ENCODE results near the gene GINS2. TPM values are rescaled to one million over a fixed set of nuclear protein-coding genes. Genes with fewer than 3 reads are reported as not detected.

GINS2 gene
- 1 to 10 TPM; 1.2 to 2.4 TPM for total RNA-seq
- long read RNA-seq, partial matches to known transcripts, result 0 of 2 reads
- long read RNA-seq, other reads (novel, unspliced or antisense), result 0 of 2 reads

DNA sequence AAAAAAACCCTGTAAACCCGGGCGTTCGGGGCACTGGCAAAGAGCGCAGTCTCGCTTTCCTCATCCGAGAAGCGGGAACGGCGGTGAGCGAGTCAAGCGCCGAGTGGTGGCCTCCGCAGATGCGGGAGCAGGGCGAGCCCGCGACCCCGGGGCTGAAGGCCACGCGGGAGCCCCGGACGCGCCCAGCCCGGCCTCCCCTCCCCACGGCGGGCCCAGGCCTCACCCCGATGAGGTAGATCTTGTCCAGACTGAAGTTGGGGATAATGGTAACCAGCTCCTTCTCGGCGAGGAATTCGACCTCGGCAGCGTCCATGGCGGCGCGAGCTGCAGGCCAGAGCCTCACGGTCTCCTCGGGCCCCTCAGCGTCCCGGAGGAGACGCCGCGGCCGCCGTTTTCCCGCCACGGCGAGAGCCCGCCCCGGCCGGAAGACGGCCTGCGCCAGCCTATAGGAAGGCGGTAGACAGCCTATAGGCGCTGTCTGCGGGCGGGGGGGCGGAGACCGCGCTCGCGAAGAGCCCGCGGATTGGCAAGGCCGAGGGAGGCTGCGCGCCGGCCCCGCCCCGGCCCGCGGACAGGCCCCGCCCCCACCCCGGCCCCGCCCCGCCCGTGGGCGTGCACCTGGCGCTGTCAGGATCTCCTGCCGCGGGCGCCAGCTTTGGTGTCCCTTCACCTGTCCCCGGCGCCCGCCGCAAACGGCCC lies at the start of gene GINS2:
Gene GINS2 (minus strand): TSS at position 369 of the 699 bp plus-strand sequence. CDS start 56 bp downstream, at position 313.
- intact Hi-C loops (cut with DNase I), result no loop called here
- ATAC-seq (peak; percentile 100), DNase-seq (peak; percentile 93)

DNA sequence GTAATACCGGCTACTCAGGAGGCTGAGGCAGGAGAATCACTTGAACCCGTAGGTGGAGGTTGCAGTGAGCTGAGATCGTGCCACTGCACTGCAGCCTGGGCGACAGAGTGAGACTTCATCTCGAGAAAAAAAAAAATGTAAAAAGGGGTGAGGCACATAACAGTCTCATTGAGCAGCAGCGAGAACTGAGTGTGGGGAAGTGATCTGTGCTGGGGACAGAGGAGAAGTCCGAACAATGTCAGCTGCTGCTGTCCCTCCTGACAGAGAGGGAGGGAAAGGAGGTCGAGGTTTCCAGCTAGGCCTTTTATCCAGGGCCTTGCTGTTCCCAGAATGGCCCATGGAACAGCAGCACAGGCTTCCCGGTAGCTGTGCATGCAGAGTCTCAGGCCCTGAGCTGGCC lies 48.2 kb upstream of the GINS2 start:
- DNase-seq (no peak), ATAC-seq (no peak)
- intact Hi-C loops (cut with DNase I), result no loop called here

DNA sequence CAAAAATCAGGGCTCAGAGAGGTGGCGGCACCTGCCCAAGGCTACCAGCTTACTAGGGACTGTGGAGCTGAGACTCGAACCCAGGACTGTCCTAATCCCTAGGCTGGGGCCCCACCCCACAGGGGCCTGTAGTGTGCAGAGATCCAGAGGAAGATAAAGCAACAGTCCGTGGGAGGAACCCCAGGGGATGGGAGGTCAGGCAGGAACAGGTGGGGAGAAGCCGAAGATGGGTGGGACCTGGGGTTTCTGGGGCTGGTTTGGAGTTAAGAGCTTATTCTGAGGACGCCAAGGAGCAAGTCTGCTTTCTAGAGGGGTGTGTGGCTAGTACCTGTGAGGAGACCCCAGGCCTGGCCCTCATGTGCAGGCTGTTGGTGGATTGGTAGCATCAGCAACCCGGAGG lies 47.2 kb upstream of the GINS2 start:
- DNase-seq (no peak), ATAC-seq (no peak)
- intact Hi-C loops (cut with DNase I), result no loop called here

DNA sequence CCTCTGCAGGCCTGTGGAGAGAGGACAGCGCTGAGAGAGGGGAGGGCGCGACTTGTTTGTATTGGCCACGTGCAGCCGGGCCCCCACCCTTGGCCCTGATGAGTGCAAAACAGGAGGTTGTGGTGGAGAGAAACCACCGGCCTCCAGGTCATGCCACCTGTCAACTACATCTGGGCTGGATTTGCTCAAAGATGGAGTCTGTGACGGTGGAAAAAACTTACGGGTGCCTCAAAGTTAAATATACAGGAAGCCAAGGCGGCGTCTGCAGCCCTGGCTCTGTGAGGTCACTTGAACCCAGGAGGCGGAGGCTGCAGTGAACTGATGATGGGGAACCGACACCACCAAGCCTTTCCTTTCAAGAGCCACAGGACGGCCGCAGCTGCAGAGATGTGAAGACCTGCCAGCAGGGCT lies 46.5 kb upstream of the GINS2 start:
- intact Hi-C loops (cut with DNase I), result no loop called here
- peak in 1 of 2 donors; percentile 24 for ATAC-seq
- DNase-seq, result no peak

DNA sequence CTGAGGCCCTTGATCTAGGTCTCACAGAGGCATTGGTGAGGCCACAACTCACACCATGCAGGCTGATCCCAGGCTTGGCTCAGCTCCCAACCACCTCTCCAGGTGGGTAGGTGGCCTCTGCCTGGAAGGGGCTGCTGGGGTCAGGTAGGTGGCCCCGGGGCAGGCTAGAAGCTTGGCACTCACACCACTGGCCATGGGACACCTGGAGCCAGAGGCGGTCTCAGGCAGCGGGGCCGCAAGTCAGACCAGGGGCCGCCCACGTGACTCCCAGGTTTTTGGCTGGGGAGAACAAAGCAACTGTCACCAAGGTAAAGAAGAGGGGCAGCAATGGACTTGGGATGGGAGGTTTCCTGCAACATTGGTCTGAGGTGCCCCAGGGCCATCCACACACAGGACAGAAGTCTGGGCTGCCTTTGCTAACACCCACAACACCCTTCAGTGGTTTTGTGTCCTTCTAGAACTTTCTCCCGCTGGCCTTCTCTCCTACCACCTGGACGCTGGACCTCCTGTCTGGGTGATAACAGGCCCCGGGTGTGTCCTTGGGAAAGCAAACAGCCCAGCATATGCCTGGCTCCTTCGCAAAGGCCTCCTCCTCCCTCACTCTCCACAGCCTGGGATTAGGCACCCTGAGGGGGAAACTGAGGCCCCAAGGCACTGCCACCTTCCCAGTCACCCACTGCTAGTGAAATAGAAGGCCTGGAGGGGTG lies 45.7 kb upstream of the GINS2 start:
- intact Hi-C loops (cut with DNase I), result no loop called here
- DNase-seq, result no peak
- no peak for ATAC-seq

DNA sequence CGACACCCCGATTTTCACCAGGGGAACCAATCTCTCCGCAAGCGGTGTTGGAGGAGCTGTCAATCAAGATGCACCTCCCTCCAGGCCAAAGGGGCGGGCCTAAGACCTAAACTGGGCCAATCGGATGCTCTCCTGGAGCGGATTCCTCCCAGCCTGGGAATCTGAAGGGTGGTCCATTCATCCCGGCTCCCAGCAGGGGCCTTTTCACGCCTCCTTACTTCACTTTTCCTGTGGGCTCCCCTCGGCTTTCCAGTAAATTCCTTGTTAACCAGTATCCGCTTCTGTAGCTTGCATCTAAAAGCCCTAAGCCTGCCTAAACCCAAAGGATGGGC lies 45.1 kb upstream of the GINS2 start:
- ATAC-seq (peak in 1 of 2 donors; percentile 43), DNase-seq (no peak)
- intact Hi-C loops (cut with DNase I), result no loop called here

DNA sequence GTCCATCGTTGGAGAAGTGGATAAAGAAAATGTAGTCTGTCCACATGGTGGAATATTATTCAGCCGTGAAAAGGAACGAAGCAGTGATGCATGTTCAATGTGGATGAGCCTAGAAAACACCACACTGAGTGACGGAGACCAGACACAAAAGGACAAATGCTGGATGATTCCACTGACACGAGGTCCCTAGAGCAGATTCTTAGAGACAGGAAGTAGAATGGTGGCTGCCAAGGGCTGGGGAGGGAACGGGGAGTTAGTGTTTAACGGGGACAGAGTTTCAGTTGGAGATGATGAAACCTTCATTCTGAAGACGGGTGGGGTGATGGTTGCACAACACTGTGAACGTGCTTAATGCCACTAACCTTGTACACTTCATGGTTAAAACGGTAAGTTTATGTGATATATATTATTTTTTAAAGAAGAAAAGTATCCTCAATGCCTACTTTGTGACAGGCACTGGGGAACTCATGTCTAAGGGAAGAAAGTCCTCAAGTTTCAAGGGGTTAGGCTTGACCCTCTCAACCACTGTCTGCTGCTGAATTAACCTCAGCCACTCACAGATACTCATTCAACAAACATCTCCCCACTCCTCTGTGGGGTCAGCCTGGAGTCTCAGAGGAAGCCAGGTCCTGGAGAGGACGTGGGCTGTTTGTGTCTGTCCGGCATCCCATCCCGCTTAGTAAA lies 44.5 kb upstream of the GINS2 start:
- ATAC-seq, result no peak
- intact Hi-C loops (cut with DNase I), result no loop called here
- DNase-seq, result no peak

DNA sequence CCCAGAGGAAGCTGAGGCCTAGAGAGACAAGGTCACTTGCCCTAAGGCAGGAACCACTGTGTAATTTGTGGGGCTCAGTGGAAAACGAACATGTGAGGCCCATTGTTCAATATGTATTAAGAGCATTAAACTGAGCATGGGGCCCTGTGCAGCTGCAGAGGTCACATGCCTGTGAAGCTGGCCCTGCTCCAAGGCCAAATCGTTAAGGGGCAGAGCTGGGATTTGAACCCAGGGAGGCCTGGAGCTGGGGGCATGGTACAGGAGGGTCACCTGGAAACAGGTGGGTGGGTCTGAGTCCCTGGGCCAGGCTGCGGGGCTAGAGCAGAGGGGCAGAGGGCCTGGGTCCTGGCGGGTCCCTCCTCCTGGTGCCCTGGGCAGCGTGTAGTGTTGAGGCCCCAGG lies 42.4 kb upstream of the GINS2 start:
- intact Hi-C loops (cut with DNase I), result no loop called here
- DNase-seq (no peak), ATAC-seq (no peak)

DNA sequence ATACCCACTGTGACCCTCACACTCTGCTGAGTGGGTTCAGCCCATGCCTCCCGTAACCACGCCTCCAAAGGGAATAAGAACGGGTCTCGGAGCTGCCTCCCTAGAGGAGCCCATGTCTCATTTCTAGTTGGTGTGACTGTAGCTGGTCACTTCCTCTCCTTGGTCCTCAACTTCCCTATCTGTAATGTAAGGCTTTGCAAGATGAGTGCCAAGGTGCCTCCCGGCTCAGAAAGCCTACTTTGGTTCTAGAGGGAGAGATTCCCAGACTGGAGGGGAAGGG lies 41.4 kb upstream of the GINS2 start:
- intact Hi-C loops (cut with DNase I), result no loop called here
- no peak for DNase-seq
- ATAC-seq, result peak in 1 of 2 donors; percentile 13

DNA sequence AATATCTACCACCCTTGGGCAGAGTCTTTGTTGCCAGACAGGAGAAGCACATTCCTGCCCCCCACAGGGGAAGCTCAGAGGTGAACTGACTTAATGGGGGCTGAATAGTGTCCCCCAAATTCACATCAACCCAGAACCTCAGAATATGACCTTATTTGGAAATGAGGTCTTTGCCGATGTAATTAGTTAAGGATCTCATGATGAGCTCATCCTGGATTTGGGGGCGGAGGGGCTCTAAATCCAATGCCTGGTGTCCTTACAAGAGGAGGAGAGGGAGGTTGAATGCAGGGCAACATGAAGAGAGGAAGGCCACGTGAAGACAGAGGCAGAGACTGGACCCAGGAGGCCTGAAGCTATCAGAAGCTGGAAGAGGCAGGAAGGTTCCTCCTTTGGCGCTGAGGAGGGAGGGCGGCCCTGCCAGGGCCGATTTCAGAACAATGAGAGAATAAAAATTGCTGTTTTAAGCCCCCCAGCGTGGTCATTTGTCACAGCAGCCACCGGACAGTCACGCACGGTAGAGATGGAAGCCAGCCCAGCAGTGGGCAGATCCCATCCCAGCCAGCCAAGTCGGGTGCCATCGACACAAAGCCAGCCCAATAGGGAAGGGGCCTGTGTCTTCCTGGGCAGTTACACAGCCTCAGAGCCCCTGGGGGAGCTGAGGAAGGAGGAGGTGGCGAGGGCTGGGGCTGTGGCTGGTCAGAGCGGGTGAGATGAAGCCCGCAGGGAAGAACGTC lies 40.9 kb upstream of the GINS2 start:
- no peak for DNase-seq
- intact Hi-C loops (cut with DNase I), result loop anchor here in 1 of 2 donors (10.0 kb wide), 1 partner anchor 465 kb away; no protein-coding TSS in a partner anchor
- no peak for ATAC-seq

DNA sequence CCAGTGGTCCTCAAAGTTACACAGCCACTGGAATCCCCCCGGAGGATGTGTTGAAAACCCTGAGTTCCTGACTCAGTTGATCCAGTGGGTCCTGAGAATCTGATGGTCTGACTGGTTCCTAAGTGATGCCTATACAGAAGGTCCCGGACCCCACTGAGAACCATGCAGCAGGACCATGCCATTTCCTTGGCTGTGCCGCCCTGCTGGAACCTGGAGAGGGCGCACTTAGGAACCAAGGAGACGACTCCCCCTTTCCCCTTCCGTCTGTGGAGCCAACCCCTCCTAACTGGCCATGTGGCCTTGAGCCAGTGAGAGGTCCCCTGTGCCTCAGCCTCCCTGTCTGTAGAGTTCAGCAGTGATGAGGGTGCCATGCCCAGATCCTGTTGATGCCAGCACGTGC lies 40.1 kb upstream of the GINS2 start:
- no peak for ATAC-seq
- intact Hi-C loops (cut with DNase I), result loop anchor here in 1 of 2 donors (10.0 kb wide), 1 partner anchor 464 kb away; no protein-coding TSS in a partner anchor
- DNase-seq, result no peak

DNA sequence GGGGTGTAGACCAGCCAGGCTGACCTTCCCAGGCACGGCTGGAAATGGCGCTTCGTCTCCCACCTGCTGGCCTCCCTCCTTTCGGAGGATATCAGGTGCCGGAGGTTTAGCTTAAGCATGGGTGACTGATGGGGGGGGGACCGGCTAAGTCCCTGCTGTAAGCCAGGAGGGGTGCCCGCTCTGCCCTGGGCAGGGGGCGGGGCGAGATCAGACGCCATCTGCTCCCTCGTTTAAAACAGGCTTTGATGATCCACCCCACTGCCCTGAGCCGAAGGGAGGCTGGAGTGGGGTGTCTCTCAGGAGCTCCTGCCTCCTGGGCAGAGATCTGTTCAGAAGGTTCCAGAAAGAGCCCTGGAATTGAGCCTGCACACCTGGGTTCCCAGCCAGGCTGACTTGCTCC lies 36.2 kb upstream of the GINS2 start:
- intact Hi-C loops (cut with DNase I), result loop anchor here in 1 of 2 donors (10.0 kb wide), 1 partner anchor 460 kb away; no protein-coding TSS in a partner anchor
- DNase-seq, result no peak
- ATAC-seq, result no peak

DNA sequence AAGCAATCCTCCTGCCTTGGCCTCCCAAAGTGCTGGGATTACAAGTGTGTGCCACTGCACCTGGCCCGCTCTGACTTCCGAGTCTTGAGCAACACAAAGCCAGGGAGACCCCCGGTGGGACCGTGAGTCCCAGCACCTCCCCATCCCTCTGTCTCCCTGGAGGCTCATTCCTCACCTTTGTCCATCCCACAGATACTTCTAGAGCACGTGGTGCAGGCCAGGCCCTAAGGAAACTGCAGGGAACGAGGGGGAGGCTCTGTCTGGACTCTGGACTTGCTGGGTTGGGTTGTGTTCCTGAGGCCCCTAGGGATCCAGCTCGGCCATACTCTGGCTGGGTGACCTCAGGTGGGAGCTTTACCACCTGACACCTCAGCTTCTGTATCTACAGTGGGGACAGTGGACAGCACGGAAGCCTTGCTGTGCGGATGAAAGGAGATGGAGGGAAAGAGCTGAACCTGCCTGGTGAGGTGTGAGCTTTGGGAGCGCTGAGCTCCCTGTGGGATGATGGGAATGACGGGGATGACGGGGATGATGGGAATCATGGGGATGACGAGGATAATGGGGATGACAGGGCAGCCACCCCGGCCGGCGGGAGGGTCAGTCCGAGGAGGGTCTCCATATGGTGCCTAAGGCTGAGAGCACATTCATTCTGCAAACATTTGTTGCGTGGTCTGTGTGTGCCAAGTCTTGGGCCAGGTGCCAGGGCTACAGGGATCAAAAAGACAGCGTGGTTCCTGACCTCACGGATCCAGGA lies 35.5 kb upstream of the GINS2 start:
- ATAC-seq (no peak), DNase-seq (no peak)
- intact Hi-C loops (cut with DNase I), result loop anchor here in 1 of 2 donors (10.0 kb wide), 1 partner anchor 460 kb away; no protein-coding TSS in a partner anchor

DNA sequence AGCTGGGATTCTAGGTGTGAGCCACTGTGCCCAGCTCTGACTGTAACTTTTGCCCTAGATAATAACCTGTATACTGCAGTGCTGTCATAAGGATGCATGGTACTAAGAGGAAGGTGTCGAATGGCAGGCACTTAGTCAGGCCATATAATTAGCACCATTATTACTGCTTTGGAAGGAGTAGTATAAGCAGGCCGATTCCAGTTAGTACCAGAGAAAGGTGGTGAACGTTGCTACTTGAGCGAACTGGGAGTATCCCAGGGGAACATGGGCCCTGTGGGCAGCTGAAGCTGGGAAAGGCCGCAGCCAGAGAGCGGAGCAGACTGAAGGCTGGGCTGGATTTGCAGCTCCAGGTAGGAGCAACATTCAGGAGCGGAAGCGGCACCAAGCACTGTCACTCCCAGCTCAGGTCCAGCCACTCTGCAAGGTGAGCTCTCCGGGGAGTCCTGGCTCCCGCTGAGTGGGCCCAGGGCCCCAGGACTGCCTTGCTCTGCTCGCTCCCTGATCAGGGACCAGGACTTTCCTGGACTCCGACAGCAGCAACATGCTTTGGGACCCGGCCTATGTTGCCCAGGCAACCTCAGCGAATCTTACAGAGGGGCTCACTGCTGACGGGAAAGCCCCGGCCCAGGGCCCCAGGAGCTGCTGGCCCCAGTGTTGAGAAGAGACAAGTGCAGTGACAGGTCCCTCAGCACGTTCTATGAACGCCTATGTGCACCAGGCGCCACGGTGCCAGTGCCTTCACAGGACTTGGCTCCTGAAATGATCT lies 33.6 kb upstream of the GINS2 start:
- ATAC-seq (peak in 1 of 2 donors; percentile 39), DNase-seq (no peak)
- intact Hi-C loops (cut with DNase I), result loop anchor here in 1 of 2 donors (10.0 kb wide), 1 partner anchor 458 kb away; no protein-coding TSS in a partner anchor

DNA sequence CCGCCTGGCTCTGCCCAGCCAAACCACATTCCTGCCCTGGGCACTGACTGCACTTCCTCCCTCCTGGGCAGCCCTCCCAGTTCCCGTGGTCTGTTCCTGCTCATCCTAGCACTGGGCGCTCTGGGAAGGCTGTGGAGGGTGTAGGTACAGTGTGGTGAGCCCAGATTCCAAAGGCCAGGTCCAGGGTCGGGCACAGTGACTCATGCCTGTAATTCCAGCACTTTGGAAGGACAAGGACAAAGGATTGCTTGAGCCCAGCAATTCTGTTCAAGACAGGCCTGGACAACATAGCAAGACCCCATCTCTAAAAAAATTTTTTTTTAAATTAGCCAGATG lies 31.5 kb upstream of the GINS2 start:
- DNase-seq (no peak), ATAC-seq (peak in 1 of 2 donors; percentile 30)
- intact Hi-C loops (cut with DNase I), result loop anchor here in 1 of 2 donors (10.0 kb wide), 1 partner anchor 455 kb away; no protein-coding TSS in a partner anchor

DNA sequence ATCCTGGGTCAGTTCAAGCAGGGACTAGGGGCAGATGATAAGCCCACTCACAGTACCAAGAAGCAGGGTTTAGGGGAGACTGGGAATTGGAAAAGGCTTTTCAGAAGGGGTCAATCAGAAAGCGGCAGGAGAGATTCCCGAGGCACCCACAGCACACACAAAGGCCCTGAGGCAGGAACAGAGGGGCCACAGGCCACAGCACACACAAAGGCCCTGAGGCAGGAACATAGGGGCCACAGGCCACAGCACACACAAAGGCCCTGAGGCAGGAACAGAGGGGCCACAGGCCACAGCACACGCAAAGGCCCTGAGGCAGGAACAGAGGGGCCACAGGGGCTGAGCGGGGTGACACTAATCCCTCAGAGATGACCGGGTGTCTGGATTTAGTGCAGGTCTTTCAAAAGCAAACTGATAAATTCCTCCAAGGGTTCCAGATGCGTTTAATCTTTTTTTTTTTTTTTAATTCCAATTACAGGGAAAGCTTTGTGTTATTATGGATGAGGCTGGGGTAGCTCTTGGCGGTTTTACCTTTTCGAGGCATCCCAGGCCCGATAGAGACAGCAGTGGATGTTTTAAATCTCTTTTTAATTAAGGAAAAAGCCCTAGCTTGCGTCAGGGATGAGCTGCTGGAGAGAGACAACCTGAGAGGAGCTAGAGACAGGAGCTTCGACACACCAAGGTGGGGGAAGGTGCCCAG lies 31.0 kb upstream of the GINS2 start:
- ATAC-seq (no peak), DNase-seq (no peak)
- intact Hi-C loops (cut with DNase I), result loop anchor here in 1 of 2 donors (10.0 kb wide), 1 partner anchor 455 kb away; no protein-coding TSS in a partner anchor

DNA sequence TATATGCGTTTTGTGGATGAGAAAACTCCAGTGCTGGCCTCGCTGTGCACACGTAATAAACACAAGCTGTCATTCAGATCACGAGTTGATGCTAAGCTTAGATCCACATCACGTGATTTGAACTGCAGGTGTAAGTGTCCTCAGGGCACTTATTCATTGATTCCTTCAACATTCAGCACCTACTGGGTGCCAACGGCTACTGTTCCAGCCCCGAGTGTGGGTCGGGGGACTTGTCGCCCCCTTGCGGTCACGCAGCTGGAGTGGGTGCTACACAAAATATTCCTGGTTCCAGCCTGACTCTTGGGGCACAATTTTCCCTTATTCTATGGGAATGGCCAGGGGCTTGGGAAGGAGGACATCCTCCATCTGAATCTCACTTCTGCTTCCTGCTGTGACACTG lies 29.9 kb upstream of the GINS2 start:
- ATAC-seq, result no peak
- intact Hi-C loops (cut with DNase I), result no loop called here
- no peak for DNase-seq

DNA sequence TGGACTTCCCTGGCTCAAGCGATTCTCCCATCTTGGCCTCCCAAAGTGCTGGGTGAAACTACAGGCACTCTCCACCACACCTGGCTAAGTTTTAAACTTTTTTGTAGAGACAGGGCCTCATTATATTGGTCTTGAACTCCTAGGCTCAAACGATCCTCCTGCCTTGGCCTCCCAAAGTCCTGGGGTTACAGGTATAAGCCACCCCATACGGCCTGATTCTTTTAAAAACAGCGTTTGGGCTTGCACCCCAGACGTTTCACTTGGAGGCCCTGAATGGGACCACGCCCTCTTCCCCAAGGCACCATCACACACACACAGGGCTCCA lies 29.4 kb upstream of the GINS2 start:
- ATAC-seq, result no peak

More for the DNA sequence above, 29.4 kb upstream of the GINS2 start:
- no peak for DNase-seq
- intact Hi-C loops (cut with DNase I), result no loop called here
